Measurements from ENCODE around the gene SYT17.

DNA sequence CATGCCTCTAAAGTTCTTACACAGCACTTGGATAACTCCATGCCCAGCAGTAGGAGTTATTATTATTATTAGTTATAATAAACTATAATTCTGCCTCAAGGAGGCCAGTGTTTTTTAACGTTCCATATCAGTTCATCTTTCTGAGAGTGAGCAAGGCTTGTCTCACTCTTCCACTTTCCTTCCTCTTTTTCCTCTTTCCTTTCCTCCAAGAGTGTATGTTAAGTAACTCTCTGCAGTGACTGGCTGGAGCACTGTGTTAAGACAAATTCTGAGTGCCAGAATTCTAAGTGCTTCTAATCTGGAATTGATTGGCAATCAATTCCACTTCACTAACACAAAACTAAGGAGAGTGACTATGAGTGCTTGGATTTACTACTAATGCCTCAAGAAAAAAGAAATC lies 133.9 kb downstream of the SYT17 start:
- no peak for TF ChIP-seq POLR2A (IDR thresholded peaks at IDR 0.05)
- TF ChIP-seq, protein P1, sequence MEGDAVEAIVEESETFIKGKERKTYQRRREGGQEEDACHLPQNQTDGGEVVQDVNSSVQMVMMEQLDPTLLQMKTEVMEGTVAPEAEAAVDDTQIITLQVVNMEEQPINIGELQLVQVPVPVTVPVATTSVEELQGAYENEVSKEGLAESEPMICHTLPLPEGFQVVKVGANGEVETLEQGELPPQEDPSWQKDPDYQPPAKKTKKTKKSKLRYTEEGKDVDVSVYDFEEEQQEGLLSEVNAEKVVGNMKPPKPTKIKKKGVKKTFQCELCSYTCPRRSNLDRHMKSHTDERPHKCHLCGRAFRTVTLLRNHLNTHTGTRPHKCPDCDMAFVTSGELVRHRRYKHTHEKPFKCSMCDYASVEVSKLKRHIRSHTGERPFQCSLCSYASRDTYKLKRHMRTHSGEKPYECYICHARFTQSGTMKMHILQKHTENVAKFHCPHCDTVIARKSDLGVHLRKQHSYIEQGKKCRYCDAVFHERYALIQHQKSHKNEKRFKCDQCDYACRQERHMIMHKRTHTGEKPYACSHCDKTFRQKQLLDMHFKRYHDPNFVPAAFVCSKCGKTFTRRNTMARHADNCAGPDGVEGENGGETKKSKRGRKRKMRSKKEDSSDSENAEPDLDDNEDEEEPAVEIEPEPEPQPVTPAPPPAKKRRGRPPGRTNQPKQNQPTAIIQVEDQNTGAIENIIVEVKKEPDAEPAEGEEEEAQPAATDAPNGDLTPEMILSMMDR (IDR thresholded peaks at IDR 0.05), result no peak

Data from Peyer's patch (tissue), 4 donors.